HCT116 (cell line): ENCODE measurements around the gene CIAO1. TPM values are rescaled to one million over a fixed set of nuclear protein-coding genes. Genes with fewer than 3 reads are reported as not detected.

ENCODE experiments used
- ATAC-seq: fragments of 200-7000 bp; cut with Tn5 transposase; 2 replicates; pipeline ENCODE4 v1.9.1; 2020; ENCODE audit warnings: mild to moderate bottlenecking, moderate library complexity
- BruUV-seq: library from RNA; stranded (reverse); fragments of 400-500 nt; replicated peaks from 2 replicates; lab custom pipeline; 2021; lab: Mats Ljungman, UMichigan
- CTCF ChIA-PET: fragments of 300-600 bp; sonication (Branson Sonifier 250); formaldehyde crosslinking; loops from one replicate; lab custom pipeline; 2021; ENCODE audit warnings: antibody characterized with exemption; lab: Charles Lee
- POLR2A ChIA-PET: fragments of 300-600, 350-600 bp; sonication (Branson Sonifier 250); formaldehyde crosslinking; loops from one replicate; lab custom pipeline; 2021; ENCODE audit warnings: antibody characterized with exemption; lab: Charles Lee
- RAD21 ChIA-PET, 2 experiments: fragments of 300-600 bp; sonication (Branson Sonifier 250); formaldehyde crosslinking; loops; one replicate each; lab custom pipeline; 2023; ENCODE audit warnings: low total read pairs in 2 of 2; ENCODE audit not compliant: uncharacterized antibody in 2 of 2, unreplicated experiment in 2 of 2, low non-redundant PET in 1 of 2; lab: Charles Lee
- DNase-seq: peaks from one replicate; pipeline ENCODE4 v3.0.0-alpha.2; 2010; ENCODE audit warnings: low read depth, low spot score
- H2AFZ ChIP-seq: fragments of 200-600 bp; shearing (Covaris generic), sonication (generic); 2 replicates; pipeline ENCODE4 v1.6.1; 2017; ENCODE audit warnings: low read depth, mixed run types, mixed read lengths, antibody characterized with exemption, low read length; ENCODE audit not compliant: poor library complexity, severe bottlenecking
- H3K27ac ChIP-seq: 2 replicates; pipeline ENCODE4 v1.5.1; 2012; ENCODE audit warnings: low read depth, low read length
- H3K27me3 ChIP-seq: fragments of 200-600 bp; sonication (generic); 2 replicates; pipeline ENCODE4 v1.6.1; 2016; ENCODE audit warnings: mixed run types, low read length, mixed read lengths; ENCODE audit not compliant: insufficient read depth
- H3K36me3 ChIP-seq, 2 experiments: fragments of 200-500 bp in 1 of 2; fragments of 200-600 bp in 1 of 2; sonication (Bioruptor generic) in 1 of 2; sonication (generic) in 1 of 2; 2 replicates each; pipeline versions ENCODE4 v1.5.1 to v1.6.1; 2014 to 2016; ENCODE audit warnings: low read length in 2 of 2, inconsistent platforms in 1 of 2, mixed read lengths in 1 of 2, mixed run types in 1 of 2; ENCODE audit not compliant: insufficient read depth in 2 of 2, control insufficient read depth in 1 of 2
- H3K4me1 ChIP-seq, 2 experiments: fragments of 200-600 bp in 1 of 2; sonication (generic) in 1 of 2; 2 replicates each; pipeline versions ENCODE4 v1.5.1 to v1.6.1; 2012 to 2017; ENCODE audit warnings: low read length in 2 of 2, inconsistent platforms in 1 of 2, mild to moderate bottlenecking in 1 of 2, mixed read lengths in 1 of 2, mixed run types in 1 of 2, moderate library complexity in 1 of 2; ENCODE audit not compliant: insufficient read depth in 2 of 2, control insufficient read depth in 1 of 2
- H3K4me2 ChIP-seq: fragments of 200-600 bp; sonication (generic); 2 replicates; pipeline ENCODE4 v1.6.1; 2017; ENCODE audit warnings: mixed run types, low read length, mixed read lengths
- H3K4me3 ChIP-seq, 2 experiments: fragments of 200-600 bp in 1 of 2; sonication (generic) in 1 of 2; replicated peaks in 1 of 2; 2 replicates each; pipeline ENCODE4 v1.5.1; 2011 to 2016; ENCODE audit warnings: low read length in 2 of 2, control low read depth in 1 of 2, low read depth in 1 of 2, mild to moderate bottlenecking in 1 of 2, mixed read lengths in 1 of 2, mixed run types in 1 of 2
- H3K79me2 ChIP-seq: fragments of 200-600 bp; sonication (generic); 2 replicates; pipeline ENCODE4 v1.6.1; 2017; ENCODE audit warnings: mild to moderate bottlenecking, mixed run types, low read length, moderate library complexity, mixed read lengths; ENCODE audit not compliant: insufficient read depth
- H3K9ac ChIP-seq: fragments of 200-600 bp; sonication (generic); 2 replicates; pipeline ENCODE4 v1.6.1; 2016; ENCODE audit warnings: low read length, mixed read lengths
- H3K9me2 ChIP-seq: fragments of 200-600 bp; sonication (generic), shearing (Covaris generic); 2 replicates; pipeline ENCODE4 v1.6.1; 2017; ENCODE audit warnings: mixed run types, mild to moderate bottlenecking, moderate library complexity; ENCODE audit not compliant: insufficient read depth
- H3K9me3 ChIP-seq, 2 experiments: fragments of 200-500 bp in 1 of 2; fragments of 200-600 bp in 1 of 2; sonication (Bioruptor generic) in 1 of 2; sonication (generic) in 1 of 2; 2 replicates each; pipeline ENCODE4 v1.6.1; 2014 to 2017; ENCODE audit warnings: low read length in 2 of 2, mixed read lengths in 2 of 2, inconsistent platforms in 1 of 2, low read depth in 1 of 2, mild to moderate bottlenecking in 1 of 2, mixed run types in 1 of 2, moderate library complexity in 1 of 2; ENCODE audit not compliant: control insufficient read depth in 1 of 2, insufficient read depth in 1 of 2
- H4K20me1 ChIP-seq: fragments of 200-600 bp; sonication (generic), shearing (Covaris generic); 2 replicates; pipeline ENCODE4 v1.6.1; 2017; ENCODE audit warnings: mixed run types, mild to moderate bottlenecking, moderate library complexity; ENCODE audit not compliant: insufficient read depth
- CEBPB ChIP-seq: IDR thresholded peaks from 2 replicates; pipeline ENCODE4 v1.6.1; 2012; ENCODE audit warnings: low read depth
- CTCF ChIP-seq, 3 experiments: fragments of 200-600 bp in 1 of 3; sonication (generic) in 1 of 3; IDR thresholded peaks in 2 of 3; conservative IDR thresholded peaks in 1 of 3; 2 replicates each; pipeline ENCODE4 v1.5.1; 2012 to 2017; ENCODE audit warnings: low read depth in 2 of 3, low read length in 2 of 3, antibody characterized with exemption in 1 of 3, borderline replicate concordance in 1 of 3, control low read depth in 1 of 3, mild to moderate bottlenecking in 1 of 3, mixed read lengths in 1 of 3, mixed run types in 1 of 3, moderate library complexity in 1 of 3; ENCODE audit not compliant: insufficient read depth in 1 of 3
- EGR1 ChIP-seq: IDR thresholded peaks from 2 replicates; pipeline ENCODE4 v1.6.1; 2012; ENCODE audit warnings: low read depth
- ELF1 ChIP-seq: IDR thresholded peaks from 2 replicates; pipeline ENCODE4 v1.6.1; 2012; ENCODE audit warnings: low read depth, borderline replicate concordance
- EZH2 ChIP-seq: fragments of 200-600 bp; sonication (generic); IDR thresholded peaks from 2 replicates; pipeline ENCODE4 v1.6.1; 2017; ENCODE audit warnings: antibody characterized with exemption, mixed run types
- MAX ChIP-seq: IDR thresholded peaks from 2 replicates; pipeline ENCODE4 v1.6.1; 2012
- RAD21 ChIP-seq: IDR thresholded peaks from 2 replicates; pipeline ENCODE4 v1.6.1; 2012; ENCODE audit warnings: low read depth, mild to moderate bottlenecking
- SIN3A ChIP-seq: IDR thresholded peaks from 2 replicates; pipeline ENCODE4 v1.6.1; 2012; ENCODE audit warnings: low read depth
- YY1 ChIP-seq: IDR thresholded peaks from 2 replicates; pipeline ENCODE4 v1.6.1; 2011; ENCODE audit warnings: low read length, low read depth, moderate library complexity, mild to moderate bottlenecking; ENCODE audit not compliant: insufficient replicate concordance; ENCODE audit errors: extremely low read depth
- ZBTB33 ChIP-seq: IDR thresholded peaks from 2 replicates; pipeline ENCODE4 v1.6.1; 2011; ENCODE audit warnings: mild to moderate bottlenecking, low read length, moderate library complexity; ENCODE audit not compliant: insufficient replicate concordance; ENCODE audit errors: extremely low read depth
- intact Hi-C: fragments of 100-400 bp; cut with micrococcal nuclease; formaldehyde crosslinking; loops from 2 replicates; pipeline ENCODE4 v1.10.0; 2022
- total RNA-seq: library from RNA; stranded (reverse); gene quantifications from one replicate; pipeline ENCODE4 v1.2.1, GENCODE V29; 2021; ENCODE audit not compliant: unreplicated experiment

The CIAO1 gene
- total RNA-seq, 1 experiment from 2014 or later: 76.8 TPM

GRCh38 chr2:96259497-96259921 lies 6.5 kb upstream of the CIAO1 start:
- CTCF ChIA-PET: interaction anchor here (0.6 to 3.4 kb wide), 5 partner anchors 8 to 423 kb away, joined by 3 to 25 read pairs (median 6); partner anchors contain the start of genes ANKRD36C, ASTL and STARD7
- no peak for ATAC-seq
- H3K36me3 ChIP-seq: peaks cover 0 to 7% of the 10 kb centered on the region in 2 experiments; a peak in 2 of 4 replicates
- H3K4me3 ChIP-seq: no peak overlapping the region
- no peaks in the 10 kb centered on the region for H3K9me2 ChIP-seq
- no peaks in the 10 kb centered on the region for H3K9me3 ChIP-seq
- POLR2A ChIA-PET: interaction anchor here (2.3 to 2.7 kb wide), 2 partner anchors 9 to 51 kb away, joined by 5 to 9 read pairs; partner anchors contain the start of gene STARD7
- peaks cover 59% of the 10 kb centered on the region for H3K79me2 ChIP-seq
- no TSS peak for BruUV-seq
- peaks cover 29 to 43% of the 10 kb centered on the region in 2 experiments for H3K4me1 ChIP-seq
- H2AFZ ChIP-seq: no peak overlapping the region
- intact Hi-C loops: no loop called here
- H3K27me3 ChIP-seq: no peaks in the 10 kb centered on the region
- H3K4me2 ChIP-seq: peak overlapping the region; percentile 70
- H4K20me1 ChIP-seq: no peaks in the 10 kb centered on the region
- no peak for TF ChIP-seq ZBTB33
- TF ChIP-seq, all 23 proteins: peak for 0
- Histone ChIP-seq H3K9ac (peak overlapping the region; percentile 33; the same call in 1 of the 2 replicates), H3K27ac (peak overlapping the region; percentile 63)
- no peak for DNase-seq
- RAD21 ChIA-PET: no interaction called here

GRCh38 chr2:96260387-96261260 lies 5.4 kb upstream of the CIAO1 start:
- RAD21 ChIA-PET: interaction anchor here (0.6 to 1.2 kb wide), 2 partner anchors 53 to 122 kb away, joined by 3 read pairs; no protein-coding TSS in a partner anchor
- H3K27ac ChIP-seq: peak overlapping the region; percentile 63
- no peaks in the 10 kb centered on the region for H3K9me3 ChIP-seq
- BruUV-seq: no TSS peak
- POLR2A ChIA-PET: interaction anchor here (2.3 to 2.7 kb wide), 2 partner anchors 10 to 52 kb away, joined by 5 to 9 read pairs; partner anchors contain the start of gene STARD7
- peak overlapping the region; percentile 70 for H3K4me2 ChIP-seq
- peaks cover 33 to 49% of the 10 kb centered on the region in 2 experiments for H3K4me1 ChIP-seq
- no peaks in the 10 kb centered on the region for H3K27me3 ChIP-seq
- no peak overlapping the region for H2AFZ ChIP-seq
- DNase-seq: peak; percentile 82
- intact Hi-C loops: loop anchor here (2.0 kb wide), 1 partner anchor 52 kb away; the partner anchor contains the start of gene STARD7
- CTCF ChIA-PET: interaction anchor here (0.9 to 3.4 kb wide), 8 partner anchors 9 to 268 kb away, joined by 3 to 25 read pairs (median 4); partner anchors contain the start of genes ADRA2B, ANKRD36C, ASTL and STARD7
- peak; percentile 90 for ATAC-seq
- H3K36me3 ChIP-seq: peaks cover 0 to 7% of the 10 kb centered on the region in 2 experiments; a peak in 1 of 4 replicates
- H4K20me1 ChIP-seq: no peaks in the 10 kb centered on the region
- no peaks in the 10 kb centered on the region for H3K9me2 ChIP-seq
- peaks cover 70% of the 10 kb centered on the region for H3K79me2 ChIP-seq
- peak overlapping the region; percentile 33 for H3K9ac ChIP-seq
- H3K4me3 ChIP-seq: peak overlapping the region; percentile 21 to 26
- TF ChIP-seq SIN3A (no peak; the same call in 1 of the 2 replicates), RAD21 (peak; percentile 58), CEBPB (no peak; the same call in 1 of the 2 replicates), EGR1 (no peak), ELF1 (peak; percentile 56), YY1 (no peak), MAX (peak; percentile 53; the same call in 1 of the 2 replicates), CTCF (IDR thresholded peaks at IDR 0.05 in 2 of 3, conservative IDR thresholded peaks at IDR 0.05 in 1 of 3; ENCODE audit: borderline replicate concordance in 1 of 3, insufficient read depth in 1 of 3, low read depth in 2 of 3, low read length in 2 of 3) (peak; percentile 65 to 68 (median 65); a peak in 5 of 6 replicates), EZH2 (no peak)
